Pons (tissue), 1 donor: Measurements from ENCODE around the gene HHATL.

ENCODE experiments used
- DNase-seq: peaks from one replicate; pipeline ENCODE4 v3.0.0-alpha.2; 2016; ENCODE audit warnings: low spot score

HHATL gene, protein sequence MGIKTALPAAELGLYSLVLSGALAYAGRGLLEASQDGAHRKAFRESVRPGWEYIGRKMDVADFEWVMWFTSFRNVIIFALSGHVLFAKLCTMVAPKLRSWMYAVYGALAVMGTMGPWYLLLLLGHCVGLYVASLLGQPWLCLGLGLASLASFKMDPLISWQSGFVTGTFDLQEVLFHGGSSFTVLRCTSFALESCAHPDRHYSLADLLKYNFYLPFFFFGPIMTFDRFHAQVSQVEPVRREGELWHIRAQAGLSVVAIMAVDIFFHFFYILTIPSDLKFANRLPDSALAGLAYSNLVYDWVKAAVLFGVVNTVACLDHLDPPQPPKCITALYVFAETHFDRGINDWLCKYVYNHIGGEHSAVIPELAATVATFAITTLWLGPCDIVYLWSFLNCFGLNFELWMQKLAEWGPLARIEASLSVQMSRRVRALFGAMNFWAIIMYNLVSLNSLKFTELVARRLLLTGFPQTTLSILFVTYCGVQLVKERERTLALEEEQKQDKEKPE

GRCh38 chr3:42702066-42702951 lies at the start of gene HHATL:
TSS of gene HHATL (minus strand) at chr3:42702798. CDS start at chr3:42700826, 1,972 bp downstream.
- peak; percentile 63 for DNase-seq

DNA sequence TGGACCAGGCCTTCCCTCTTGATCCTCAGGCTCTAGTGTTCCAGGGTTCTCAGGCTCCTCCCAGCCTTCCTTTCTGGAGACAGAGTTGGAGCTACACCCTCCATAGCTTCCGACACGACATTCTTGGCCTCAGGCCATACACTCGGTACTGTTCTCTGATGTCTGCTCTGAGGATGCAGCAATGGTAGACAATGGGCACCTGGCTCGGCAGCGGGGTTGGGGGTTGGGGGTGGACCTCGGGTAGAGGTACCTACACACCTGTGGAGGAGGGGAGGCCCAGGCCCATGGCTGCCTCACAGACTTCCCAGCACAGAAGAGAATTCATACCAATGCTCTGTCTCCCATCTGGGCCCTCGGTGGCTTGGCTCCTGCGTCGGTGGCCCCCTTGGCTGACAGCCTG lies 49.0 kb upstream of the HHATL start:
- DNase-seq, result no peak

GRCh38 chr3:42750834-42751233 lies 48.2 kb upstream of the HHATL start:
- no peak for DNase-seq

GRCh38 chr3:42749753-42750231 lies 47.2 kb upstream of the HHATL start:
- peak; percentile 76 for DNase-seq

- DNase-seq, result no peak
Observed at GRCh38 chr3:42749025-42749752, 46.6 kb upstream of the HHATL start.

DNA sequence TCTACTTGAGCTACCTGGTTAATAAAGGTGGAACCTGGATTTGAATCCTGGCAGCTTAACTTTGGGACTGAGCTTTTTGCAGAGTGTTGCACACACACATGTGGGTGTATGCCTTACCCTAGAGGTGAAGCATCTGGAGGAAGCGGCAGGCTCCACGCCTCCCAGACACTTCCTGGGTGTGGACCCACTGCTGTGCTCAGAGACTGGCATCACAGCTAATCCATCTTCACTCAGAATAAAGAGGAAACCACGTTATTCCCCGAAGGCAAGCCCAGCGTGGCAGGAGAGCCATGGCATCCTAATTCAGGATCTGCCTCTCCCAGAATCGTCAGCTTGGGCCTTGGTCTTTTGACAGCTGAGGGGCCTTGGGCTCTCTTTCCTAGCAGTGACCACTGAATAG lies 45.0 kb upstream of the HHATL start:
- DNase-seq, result no peak

- DNase-seq, result peak; percentile 91
Observed at GRCh38 chr3:42746455-42747450, 44.2 kb upstream of the HHATL start.

- DNase-seq, result no peak
Observed at GRCh38 chr3:42745776-42746454, 43.3 kb upstream of the HHATL start.

DNA sequence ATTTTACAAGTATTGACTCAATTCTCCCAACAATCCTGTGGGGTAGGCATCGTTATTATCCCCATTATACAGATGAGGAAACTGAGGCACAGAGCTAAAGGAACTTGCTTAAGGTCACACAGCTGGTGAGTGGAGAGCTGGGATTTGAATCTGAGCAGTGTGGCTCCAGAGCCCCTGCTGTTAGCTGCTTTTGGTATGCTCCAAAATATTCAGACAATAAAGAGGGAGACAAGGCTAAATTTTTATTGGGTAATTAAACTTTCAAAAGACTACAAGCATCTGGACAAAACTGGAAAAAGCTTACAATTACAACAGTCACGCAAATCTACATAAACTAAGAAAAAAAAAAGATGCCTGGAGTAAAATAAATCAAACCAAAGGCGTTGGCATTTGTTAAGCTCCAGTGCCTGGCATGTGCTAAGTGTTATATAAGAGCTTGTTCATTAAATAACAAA lies 42.7 kb upstream of the HHATL start:
- DNase-seq, result no peak

- DNase-seq, result no peak
Observed at GRCh38 chr3:42743204-42743995, 40.8 kb upstream of the HHATL start.

GRCh38 chr3:42742688-42743087 lies 40.1 kb upstream of the HHATL start:
- no peak for DNase-seq

- no peak for DNase-seq
Observed at GRCh38 chr3:42742259-42742658, 39.7 kb upstream of the HHATL start.

DNA sequence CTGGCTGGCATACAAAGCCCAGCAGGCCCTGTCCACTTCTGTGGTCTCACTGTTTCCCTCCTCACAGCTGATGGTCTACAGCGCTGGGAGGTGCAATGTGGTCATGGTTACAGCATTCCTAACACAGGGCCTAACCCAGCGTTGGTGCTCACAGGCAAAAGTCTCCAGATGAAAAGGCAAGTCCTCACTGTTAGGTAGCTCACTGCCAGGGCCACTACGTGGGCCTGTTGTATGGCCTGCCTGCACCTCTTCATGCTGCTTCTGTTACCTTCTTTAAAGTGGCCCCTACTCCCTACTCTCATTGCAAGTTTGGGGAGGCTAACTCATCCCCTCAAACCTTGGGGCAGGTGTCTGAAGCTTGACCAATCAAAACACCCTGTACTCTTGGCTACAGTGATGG lies 39.2 kb upstream of the HHATL start:
- no peak for DNase-seq

GRCh38 chr3:42739401-42740158 lies 37.0 kb upstream of the HHATL start:
- DNase-seq, result peak; percentile 82

DNA sequence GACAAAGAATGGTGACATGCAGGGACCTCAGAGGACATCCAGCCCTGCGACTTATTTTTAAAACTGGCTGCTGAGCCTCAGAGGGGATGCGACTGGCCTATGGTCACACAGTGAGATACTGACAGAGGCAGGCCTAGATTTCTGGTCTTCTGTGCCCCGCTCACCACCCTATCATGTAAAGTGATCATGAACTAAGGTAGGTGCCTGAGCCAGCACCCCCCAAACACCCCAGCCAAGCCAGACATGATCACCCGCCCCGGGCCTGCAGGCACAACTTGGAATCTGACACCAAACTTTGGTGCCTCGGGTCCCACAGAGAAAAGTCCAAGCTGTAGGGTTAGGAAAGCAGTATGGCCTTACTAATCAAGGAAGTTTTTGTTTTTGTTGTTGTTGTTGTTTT lies 33.9 kb upstream of the HHATL start:
- DNase-seq, result no peak

DNA sequence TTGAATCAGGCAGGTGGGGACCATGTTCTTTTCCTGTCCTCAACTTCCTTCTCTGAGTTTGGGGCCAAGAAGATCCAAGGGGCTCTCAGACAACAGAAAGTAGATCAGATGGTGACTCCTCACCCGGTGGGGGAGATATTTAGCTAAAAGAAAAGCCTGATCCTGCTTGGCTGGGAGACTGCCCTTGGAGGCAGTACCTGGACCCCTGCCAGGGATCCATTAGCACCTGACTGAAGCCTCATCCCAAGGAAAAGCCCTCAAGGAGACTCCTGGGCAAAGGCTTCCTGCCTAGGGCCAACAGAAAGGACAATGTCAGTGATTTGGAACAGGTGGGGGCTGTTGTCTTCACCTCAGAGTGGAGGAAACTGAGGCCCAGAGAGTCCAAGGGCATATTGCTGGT lies 33.5 kb upstream of the HHATL start:
- no peak for DNase-seq

GRCh38 chr3:42735615-42736014 lies 33.0 kb upstream of the HHATL start:
- no peak for DNase-seq

DNA sequence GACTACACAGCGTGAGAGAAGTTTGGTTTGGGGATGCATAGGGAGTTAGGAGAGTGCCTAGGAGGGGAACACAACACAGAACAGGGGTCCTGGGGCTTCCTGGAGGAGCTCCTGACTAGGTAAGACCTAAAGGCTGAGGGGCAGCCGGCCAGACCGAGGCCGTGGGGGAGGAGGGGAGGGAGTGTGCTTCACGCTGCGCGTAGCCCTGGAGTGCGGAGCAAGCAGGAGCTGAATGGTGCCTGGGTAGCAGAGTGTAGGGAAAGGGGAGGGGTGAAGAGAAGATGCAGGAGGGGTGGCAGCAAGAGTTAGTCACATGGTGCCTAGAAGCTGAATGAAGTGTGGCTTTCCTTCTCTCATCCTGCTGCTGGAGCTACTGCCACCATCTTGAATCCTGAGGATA lies 32.4 kb upstream of the HHATL start:
- no peak for DNase-seq
